WTC11 (cell line): ENCODE results near the gene KCNK7. TPM values are rescaled to one million over a fixed set of nuclear protein-coding genes. Genes with fewer than 3 reads are reported as not detected.
A peak's percentile ranks its signal among the peaks of the same experiment; 100 is the strongest.

Experiments
- GRHL2 ChIP-seq: fragments of 250-450 bp; sonication (Bioruptor Pico); IDR thresholded peaks from 2 replicates; pipeline ENCODE4 v1.8.0; 2022; ENCODE audit warnings: mild to moderate bottlenecking, moderate library complexity; ENCODE audit not compliant: insufficient replicate concordance, severe bottlenecking
- HMGA2 ChIP-seq: fragments of 250-450 bp; sonication (Bioruptor Pico); IDR thresholded peaks from 2 replicates; pipeline ENCODE4 v1.4.0; 2021; ENCODE audit warnings: mild to moderate bottlenecking, moderate library complexity
- KAT7 ChIP-seq: sonication (generic); formaldehyde crosslinking; IDR thresholded peaks from 2 replicates; pipeline ENCODE4 v1.8.1; 2023; ENCODE audit warnings: missing genetic modification reagents, mild to moderate bottlenecking, borderline replicate concordance
- OVOL2 ChIP-seq: fragments of 250-450 bp; sonication (Bioruptor Pico); IDR thresholded peaks from 2 replicates; pipeline ENCODE4 v1.9.0; 2021; ENCODE audit warnings: mild to moderate bottlenecking, borderline replicate concordance
- SOX15 ChIP-seq: fragments of 250-450 bp; sonication (Bioruptor Pico); IDR thresholded peaks from 2 replicates; pipeline ENCODE4 v1.9.0; 2021; ENCODE audit warnings: mild to moderate bottlenecking
- SP1 ChIP-seq: sonication (generic); formaldehyde crosslinking; conservative IDR thresholded peaks from 2 replicates; pipeline ENCODE4 v1.8.1; 2022; ENCODE audit warnings: missing genetic modification reagents
- TEAD4 ChIP-seq: sonication (generic); formaldehyde crosslinking; IDR thresholded peaks from 2 replicates; pipeline ENCODE4 v1.8.0; 2022; ENCODE audit warnings: mild to moderate bottlenecking, missing genetic modification reagents
- TP53 ChIP-seq: sonication (generic); formaldehyde crosslinking; IDR thresholded peaks from 2 replicates; pipeline ENCODE4 v1.8.1; 2023; ENCODE audit warnings: mild to moderate bottlenecking, missing genetic modification reagents
- total RNA-seq: library from RNA; stranded (reverse); gene quantifications from 3 replicates; pipeline ENCODE4 v1.2.3, GENCODE V29; 2021
- TF ChIP-seq, protein P1 (sequence below): sonication (generic); formaldehyde crosslinking; IDR thresholded peaks from 2 replicates; pipeline ENCODE4 v1.8.1; 2022; ENCODE audit warnings: missing genetic modification reagents, borderline replicate concordance
- TF ChIP-seq, protein P2 (sequence below): sonication (generic); formaldehyde crosslinking; IDR thresholded peaks from 2 replicates; pipeline ENCODE4 v1.8.1; 2023; ENCODE audit warnings: mild to moderate bottlenecking, moderate library complexity, missing genetic modification reagents
- TF ChIP-seq, protein P3 (sequence below): fragments of 250-450 bp; sonication (Bioruptor Pico); IDR thresholded peaks from 2 replicates; pipeline ENCODE4 v2.1.2; 2022; ENCODE audit warnings: mild to moderate bottlenecking, moderate library complexity
- TF ChIP-seq, protein P4 (sequence below): sonication (generic); formaldehyde crosslinking; IDR thresholded peaks from 2 replicates; pipeline ENCODE4 v1.8.0; 2023; ENCODE audit warnings: mild to moderate bottlenecking, missing genetic modification reagents
- TF ChIP-seq, protein P5 (sequence below): sonication (generic); formaldehyde crosslinking; IDR thresholded peaks from 2 replicates; pipeline ENCODE4 v1.8.1; 2023; ENCODE audit warnings: mild to moderate bottlenecking, missing genetic modification reagents
- TF ChIP-seq, protein P6 (sequence below): fragments of 250-450 bp; sonication (Bioruptor Pico); IDR thresholded peaks from 2 replicates; pipeline ENCODE4 v1.9.0; 2021; ENCODE audit warnings: mild to moderate bottlenecking, borderline replicate concordance
- TF ChIP-seq, protein P7 (sequence below): sonication (generic); formaldehyde crosslinking; IDR thresholded peaks from 2 replicates; pipeline ENCODE4 v1.8.1; 2023; ENCODE audit warnings: mild to moderate bottlenecking, missing genetic modification reagents
- TF ChIP-seq, protein P8 (sequence below): sonication (generic); formaldehyde crosslinking; IDR thresholded peaks from 2 replicates; pipeline ENCODE4 v1.8.0; 2023; ENCODE audit warnings: missing genetic modification reagents
- TF ChIP-seq, protein P9 (sequence below): sonication (generic); formaldehyde crosslinking; conservative IDR thresholded peaks from 2 replicates; pipeline ENCODE4 v1.8.1; 2023; ENCODE audit warnings: mild to moderate bottlenecking, low read depth, missing genetic modification reagents, moderate library complexity

Gene KCNK7
- total RNA-seq, 1 experiment from 2014 or later = 1.4 TPM

DNA sequence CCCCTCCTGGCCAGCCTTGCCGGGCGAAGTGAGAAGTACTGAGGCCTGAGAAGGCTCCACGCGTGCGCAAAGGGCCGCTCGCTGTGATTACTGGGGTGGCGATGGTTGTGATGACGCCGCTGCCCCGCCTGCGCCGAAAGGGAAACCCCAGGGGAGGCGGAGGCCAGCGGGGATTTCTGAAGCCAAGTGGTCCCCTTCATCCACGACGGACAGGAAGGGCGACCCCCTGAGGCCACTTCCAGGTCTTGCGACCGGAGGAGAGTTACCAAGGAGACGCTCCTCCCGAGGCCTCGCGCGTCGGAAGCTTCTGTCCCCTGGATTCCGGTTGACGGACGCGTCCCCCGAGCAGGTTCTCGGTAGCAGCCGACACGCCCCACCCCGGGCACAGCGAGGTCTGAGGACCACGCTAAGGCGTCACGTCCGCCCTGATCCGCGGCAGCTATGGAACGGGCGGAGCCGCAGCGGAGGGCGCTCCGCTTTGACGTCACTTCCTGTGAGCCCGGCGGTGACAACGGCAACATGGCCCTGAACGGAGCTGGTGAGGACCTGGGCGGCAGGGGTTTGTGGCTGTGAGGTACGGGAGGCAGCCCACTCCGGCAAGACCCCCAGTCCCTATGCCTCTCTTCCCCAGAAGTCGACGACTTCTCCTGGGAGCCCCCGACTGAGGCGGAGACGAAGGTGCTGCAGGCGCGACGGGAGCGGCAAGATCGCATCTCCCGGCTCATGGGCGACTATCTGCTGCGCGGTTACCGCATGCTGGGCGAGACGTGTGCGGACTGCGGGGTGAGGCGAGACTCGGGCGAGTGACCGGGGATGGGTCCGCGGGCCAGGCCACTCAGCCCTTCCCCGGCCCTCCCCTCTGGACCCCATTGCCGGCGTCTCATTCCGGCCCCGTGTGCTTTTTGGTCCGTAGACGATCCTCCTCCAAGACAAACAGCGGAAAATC lies 25.4 kb downstream of the KCNK7 start, which contains the start of gene ZNRD2 (continued):
- TF ChIP-seq TEAD4 (CRISPR knock-in tag) (no peak), TP53 (CRISPR knock-in tag) (no peak), KAT7 (CRISPR knock-in tag) (no peak), OVOL2 (CRISPR knock-in tag) (no peak), SOX15 (no peak), SP1 (CRISPR knock-in tag) (peak; percentile 100), GRHL2 (CRISPR knock-in tag) (no peak), HMGA2 (CRISPR knock-in tag) (no peak)
- TF ChIP-seq, protein P1, sequence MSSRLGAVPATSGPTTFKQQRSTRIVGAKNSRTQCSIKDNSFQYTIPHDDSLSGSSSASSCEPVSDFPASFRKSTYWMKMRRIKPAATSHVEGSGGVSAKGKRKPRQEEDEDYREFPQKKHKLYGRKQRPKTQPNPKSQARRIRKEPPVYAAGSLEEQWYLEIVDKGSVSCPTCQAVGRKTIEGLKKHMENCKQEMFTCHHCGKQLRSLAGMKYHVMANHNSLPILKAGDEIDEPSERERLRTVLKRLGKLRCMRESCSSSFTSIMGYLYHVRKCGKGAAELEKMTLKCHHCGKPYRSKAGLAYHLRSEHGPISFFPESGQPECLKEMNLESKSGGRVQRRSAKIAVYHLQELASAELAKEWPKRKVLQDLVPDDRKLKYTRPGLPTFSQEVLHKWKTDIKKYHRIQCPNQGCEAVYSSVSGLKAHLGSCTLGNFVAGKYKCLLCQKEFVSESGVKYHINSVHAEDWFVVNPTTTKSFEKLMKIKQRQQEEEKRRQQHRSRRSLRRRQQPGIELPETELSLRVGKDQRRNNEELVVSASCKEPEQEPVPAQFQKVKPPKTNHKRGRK = no peak
- TF ChIP-seq, protein P2, sequence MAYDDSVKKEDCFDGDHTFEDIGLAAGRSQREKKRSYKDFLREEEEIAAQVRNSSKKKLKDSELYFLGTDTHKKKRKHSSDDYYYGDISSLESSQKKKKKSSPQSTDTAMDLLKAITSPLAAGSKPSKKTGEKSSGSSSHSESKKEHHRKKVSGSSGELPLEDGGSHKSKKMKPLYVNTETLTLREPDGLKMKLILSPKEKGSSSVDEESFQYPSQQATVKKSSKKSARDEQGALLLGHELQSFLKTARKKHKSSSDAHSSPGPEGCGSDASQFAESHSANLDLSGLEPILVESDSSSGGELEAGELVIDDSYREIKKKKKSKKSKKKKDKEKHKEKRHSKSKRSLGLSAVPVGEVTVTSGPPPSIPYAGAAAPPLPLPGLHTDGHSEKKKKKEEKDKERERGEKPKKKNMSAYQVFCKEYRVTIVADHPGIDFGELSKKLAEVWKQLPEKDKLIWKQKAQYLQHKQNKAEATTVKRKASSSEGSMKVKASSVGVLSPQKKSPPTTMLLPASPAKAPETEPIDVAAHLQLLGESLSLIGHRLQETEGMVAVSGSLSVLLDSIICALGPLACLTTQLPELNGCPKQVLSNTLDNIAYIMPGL (CRISPR knock-in tag) = peak; percentile 95
- TF ChIP-seq, protein P3, sequence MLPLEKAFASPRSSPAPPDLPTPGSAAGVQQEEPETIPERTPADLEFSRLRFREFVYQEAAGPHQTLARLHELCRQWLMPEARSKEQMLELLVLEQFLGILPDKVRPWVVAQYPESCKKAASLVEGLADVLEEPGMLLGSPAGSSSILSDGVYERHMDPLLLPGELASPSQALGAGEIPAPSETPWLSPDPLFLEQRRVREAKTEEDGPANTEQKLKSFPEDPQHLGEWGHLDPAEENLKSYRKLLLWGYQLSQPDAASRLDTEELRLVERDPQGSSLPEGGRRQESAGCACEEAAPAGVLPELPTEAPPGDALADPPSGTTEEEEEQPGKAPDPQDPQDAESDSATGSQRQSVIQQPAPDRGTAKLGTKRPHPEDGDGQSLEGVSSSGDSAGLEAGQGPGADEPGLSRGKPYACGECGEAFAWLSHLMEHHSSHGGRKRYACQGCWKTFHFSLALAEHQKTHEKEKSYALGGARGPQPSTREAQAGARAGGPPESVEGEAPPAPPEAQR (CRISPR knock-in tag) = no peak
- TF ChIP-seq, protein P4, sequence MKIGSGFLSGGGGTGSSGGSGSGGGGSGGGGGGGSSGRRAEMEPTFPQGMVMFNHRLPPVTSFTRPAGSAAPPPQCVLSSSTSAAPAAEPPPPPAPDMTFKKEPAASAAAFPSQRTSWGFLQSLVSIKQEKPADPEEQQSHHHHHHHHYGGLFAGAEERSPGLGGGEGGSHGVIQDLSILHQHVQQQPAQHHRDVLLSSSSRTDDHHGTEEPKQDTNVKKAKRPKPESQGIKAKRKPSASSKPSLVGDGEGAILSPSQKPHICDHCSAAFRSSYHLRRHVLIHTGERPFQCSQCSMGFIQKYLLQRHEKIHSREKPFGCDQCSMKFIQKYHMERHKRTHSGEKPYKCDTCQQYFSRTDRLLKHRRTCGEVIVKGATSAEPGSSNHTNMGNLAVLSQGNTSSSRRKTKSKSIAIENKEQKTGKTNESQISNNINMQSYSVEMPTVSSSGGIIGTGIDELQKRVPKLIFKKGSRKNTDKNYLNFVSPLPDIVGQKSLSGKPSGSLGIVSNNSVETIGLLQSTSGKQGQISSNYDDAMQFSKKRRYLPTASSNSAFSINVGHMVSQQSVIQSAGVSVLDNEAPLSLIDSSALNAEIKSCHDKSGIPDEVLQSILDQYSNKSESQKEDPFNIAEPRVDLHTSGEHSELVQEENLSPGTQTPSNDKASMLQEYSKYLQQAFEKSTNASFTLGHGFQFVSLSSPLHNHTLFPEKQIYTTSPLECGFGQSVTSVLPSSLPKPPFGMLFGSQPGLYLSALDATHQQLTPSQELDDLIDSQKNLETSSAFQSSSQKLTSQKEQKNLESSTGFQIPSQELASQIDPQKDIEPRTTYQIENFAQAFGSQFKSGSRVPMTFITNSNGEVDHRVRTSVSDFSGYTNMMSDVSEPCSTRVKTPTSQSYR (CRISPR knock-in tag) = no peak
- TF ChIP-seq, protein P5, sequence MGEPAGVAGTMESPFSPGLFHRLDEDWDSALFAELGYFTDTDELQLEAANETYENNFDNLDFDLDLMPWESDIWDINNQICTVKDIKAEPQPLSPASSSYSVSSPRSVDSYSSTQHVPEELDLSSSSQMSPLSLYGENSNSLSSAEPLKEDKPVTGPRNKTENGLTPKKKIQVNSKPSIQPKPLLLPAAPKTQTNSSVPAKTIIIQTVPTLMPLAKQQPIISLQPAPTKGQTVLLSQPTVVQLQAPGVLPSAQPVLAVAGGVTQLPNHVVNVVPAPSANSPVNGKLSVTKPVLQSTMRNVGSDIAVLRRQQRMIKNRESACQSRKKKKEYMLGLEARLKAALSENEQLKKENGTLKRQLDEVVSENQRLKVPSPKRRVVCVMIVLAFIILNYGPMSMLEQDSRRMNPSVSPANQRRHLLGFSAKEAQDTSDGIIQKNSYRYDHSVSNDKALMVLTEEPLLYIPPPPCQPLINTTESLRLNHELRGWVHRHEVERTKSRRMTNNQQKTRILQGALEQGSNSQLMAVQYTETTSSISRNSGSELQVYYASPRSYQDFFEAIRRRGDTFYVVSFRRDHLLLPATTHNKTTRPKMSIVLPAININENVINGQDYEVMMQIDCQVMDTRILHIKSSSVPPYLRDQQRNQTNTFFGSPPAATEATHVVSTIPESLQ (CRISPR knock-in tag) = no peak
- TF ChIP-seq, protein P6, sequence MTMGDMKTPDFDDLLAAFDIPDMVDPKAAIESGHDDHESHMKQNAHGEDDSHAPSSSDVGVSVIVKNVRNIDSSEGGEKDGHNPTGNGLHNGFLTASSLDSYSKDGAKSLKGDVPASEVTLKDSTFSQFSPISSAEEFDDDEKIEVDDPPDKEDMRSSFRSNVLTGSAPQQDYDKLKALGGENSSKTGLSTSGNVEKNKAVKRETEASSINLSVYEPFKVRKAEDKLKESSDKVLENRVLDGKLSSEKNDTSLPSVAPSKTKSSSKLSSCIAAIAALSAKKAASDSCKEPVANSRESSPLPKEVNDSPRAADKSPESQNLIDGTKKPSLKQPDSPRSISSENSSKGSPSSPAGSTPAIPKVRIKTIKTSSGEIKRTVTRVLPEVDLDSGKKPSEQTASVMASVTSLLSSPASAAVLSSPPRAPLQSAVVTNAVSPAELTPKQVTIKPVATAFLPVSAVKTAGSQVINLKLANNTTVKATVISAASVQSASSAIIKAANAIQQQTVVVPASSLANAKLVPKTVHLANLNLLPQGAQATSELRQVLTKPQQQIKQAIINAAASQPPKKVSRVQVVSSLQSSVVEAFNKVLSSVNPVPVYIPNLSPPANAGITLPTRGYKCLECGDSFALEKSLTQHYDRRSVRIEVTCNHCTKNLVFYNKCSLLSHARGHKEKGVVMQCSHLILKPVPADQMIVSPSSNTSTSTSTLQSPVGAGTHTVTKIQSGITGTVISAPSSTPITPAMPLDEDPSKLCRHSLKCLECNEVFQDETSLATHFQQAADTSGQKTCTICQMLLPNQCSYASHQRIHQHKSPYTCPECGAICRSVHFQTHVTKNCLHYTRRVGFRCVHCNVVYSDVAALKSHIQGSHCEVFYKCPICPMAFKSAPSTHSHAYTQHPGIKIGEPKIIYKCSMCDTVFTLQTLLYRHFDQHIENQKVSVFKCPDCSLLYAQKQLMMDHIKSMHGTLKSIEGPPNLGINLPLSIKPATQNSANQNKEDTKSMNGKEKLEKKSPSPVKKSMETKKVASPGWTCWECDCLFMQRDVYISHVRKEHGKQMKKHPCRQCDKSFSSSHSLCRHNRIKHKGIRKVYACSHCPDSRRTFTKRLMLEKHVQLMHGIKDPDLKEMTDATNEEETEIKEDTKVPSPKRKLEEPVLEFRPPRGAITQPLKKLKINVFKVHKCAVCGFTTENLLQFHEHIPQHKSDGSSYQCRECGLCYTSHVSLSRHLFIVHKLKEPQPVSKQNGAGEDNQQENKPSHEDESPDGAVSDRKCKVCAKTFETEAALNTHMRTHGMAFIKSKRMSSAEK (CRISPR knock-in tag) = no peak
- TF ChIP-seq, protein P7, sequence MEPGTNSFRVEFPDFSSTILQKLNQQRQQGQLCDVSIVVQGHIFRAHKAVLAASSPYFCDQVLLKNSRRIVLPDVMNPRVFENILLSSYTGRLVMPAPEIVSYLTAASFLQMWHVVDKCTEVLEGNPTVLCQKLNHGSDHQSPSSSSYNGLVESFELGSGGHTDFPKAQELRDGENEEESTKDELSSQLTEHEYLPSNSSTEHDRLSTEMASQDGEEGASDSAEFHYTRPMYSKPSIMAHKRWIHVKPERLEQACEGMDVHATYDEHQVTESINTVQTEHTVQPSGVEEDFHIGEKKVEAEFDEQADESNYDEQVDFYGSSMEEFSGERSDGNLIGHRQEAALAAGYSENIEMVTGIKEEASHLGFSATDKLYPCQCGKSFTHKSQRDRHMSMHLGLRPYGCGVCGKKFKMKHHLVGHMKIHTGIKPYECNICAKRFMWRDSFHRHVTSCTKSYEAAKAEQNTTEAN = peak; percentile 52; the same call in 1 of the 2 replicates
- TF ChIP-seq, protein P8, sequence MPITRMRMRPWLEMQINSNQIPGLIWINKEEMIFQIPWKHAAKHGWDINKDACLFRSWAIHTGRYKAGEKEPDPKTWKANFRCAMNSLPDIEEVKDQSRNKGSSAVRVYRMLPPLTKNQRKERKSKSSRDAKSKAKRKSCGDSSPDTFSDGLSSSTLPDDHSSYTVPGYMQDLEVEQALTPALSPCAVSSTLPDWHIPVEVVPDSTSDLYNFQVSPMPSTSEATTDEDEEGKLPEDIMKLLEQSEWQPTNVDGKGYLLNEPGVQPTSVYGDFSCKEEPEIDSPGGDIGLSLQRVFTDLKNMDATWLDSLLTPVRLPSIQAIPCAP (CRISPR knock-in tag) = peak; percentile 79
- TF ChIP-seq, protein P9, sequence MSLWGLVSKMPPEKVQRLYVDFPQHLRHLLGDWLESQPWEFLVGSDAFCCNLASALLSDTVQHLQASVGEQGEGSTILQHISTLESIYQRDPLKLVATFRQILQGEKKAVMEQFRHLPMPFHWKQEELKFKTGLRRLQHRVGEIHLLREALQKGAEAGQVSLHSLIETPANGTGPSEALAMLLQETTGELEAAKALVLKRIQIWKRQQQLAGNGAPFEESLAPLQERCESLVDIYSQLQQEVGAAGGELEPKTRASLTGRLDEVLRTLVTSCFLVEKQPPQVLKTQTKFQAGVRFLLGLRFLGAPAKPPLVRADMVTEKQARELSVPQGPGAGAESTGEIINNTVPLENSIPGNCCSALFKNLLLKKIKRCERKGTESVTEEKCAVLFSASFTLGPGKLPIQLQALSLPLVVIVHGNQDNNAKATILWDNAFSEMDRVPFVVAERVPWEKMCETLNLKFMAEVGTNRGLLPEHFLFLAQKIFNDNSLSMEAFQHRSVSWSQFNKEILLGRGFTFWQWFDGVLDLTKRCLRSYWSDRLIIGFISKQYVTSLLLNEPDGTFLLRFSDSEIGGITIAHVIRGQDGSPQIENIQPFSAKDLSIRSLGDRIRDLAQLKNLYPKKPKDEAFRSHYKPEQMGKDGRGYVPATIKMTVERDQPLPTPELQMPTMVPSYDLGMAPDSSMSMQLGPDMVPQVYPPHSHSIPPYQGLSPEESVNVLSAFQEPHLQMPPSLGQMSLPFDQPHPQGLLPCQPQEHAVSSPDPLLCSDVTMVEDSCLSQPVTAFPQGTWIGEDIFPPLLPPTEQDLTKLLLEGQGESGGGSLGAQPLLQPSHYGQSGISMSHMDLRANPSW (CRISPR knock-in tag) = no peak
